Lower leg skin (tissue), 4 donors: Measurements from ENCODE around the gene JCAD. TPM values are rescaled to one million over a fixed set of nuclear protein-coding genes. Genes with fewer than 3 reads are reported as not detected.

Experiments used
- DNase-seq, 2 donors: peaks; one replicate each; pipeline ENCODE4 v3.0.0-alpha.2; 2019; ENCODE audit warnings: low spot score in 2 of 2
- H3K4me3 ChIP-seq: fragments of 200-600 bp; sonication (generic); 2 replicates; pipeline ENCODE4 v1.5.1; 2017; ENCODE audit warnings: mild to moderate bottlenecking, low read depth; ENCODE audit not compliant: poor library complexity, severe bottlenecking
- CTCF ChIP-seq, 3 donors: fragments of 450-650 bp; IDR thresholded peaks; one replicate each; pipeline ENCODE4 v1.5.1; 2016; ENCODE audit warnings: antibody characterized with exemption in 3 of 3, mild to moderate bottlenecking in 3 of 3, moderate library complexity in 2 of 3
- POLR2A ChIP-seq, 2 donors: fragments of 450-650 bp; IDR thresholded peaks; one replicate each; pipeline ENCODE4 v1.6.1; 2016 to 2017; ENCODE audit warnings: antibody characterized with exemption in 2 of 2, mild to moderate bottlenecking in 1 of 2, moderate library complexity in 1 of 2
- WGBS, 2 donors: methylation state at CpG; one replicate each; pipeline ENCODE4 v1.1.5; 2018; 5-methylcytosine and 5-hydroxymethylcytosine counted together
- intact Hi-C: fragments of 100-400 bp; cut with DNase I; formaldehyde crosslinking; loops from one replicate; pipeline ENCODE4 v1.15.0; 2023; ENCODE audit warnings: low total_unique reads
- total RNA-seq, 4 donors: library from RNA; depleted of rRNA; stranded (reverse); fragments of >200 nt; gene quantifications; one replicate each; pipeline ENCODE4 v1.1.0, GENCODE V29; 2016

The JCAD gene
- total RNA-seq, 4 donors from 2014 or later, result 3.8 to 14.7 (median 4.8) TPM

- WGBS, 2 donors, result 83 to 84% methylated on average over 6 of the region's 6 CpGs
- DNase-seq, result no peak
- no peak for TF ChIP-seq CTCF (IDR thresholded peaks at IDR 0.05)
- no peak for TF ChIP-seq POLR2A (IDR thresholded peaks at IDR 0.05)
- intact Hi-C loops, result no loop called here
- no peak overlapping the region for H3K4me3 ChIP-seq
Measured at GRCh38 chr10:30017556-30017955, 41.8 kb downstream of the JCAD start.

GRCh38 chr10:30014511-30014910, 44.9 kb downstream of the JCAD start:
- DNase-seq, result no peak
- intact Hi-C loops, result no loop called here
- no peak overlapping the region for H3K4me3 ChIP-seq
- 85% methylated on average over 8 of the region's 8 CpGs for WGBS, 2 donors
- TF ChIP-seq CTCF (IDR thresholded peaks at IDR 0.05) (no peak), POLR2A (IDR thresholded peaks at IDR 0.05) (no peak)

- no peak overlapping the region for H3K4me3 ChIP-seq
- intact Hi-C loops, result no loop called here
- TF ChIP-seq CTCF (IDR thresholded peaks at IDR 0.05) (no peak), POLR2A (IDR thresholded peaks at IDR 0.05) (no peak)
- WGBS, 2 donors, result 36 to 39% methylated on average over 5 of the region's 5 CpGs
- no peak for DNase-seq
Measured at GRCh38 chr10:30013757-30014156, 45.6 kb downstream of the JCAD start.

GRCh38 chr10:30011956-30012647, 47.3 kb downstream of the JCAD start:
- 68 to 72% methylated on average over 4 of the region's 4 CpGs for WGBS, 2 donors
- H3K4me3 ChIP-seq, result no peak overlapping the region
- intact Hi-C loops, result no loop called here
- no peak for TF ChIP-seq POLR2A (IDR thresholded peaks at IDR 0.05)
- TF ChIP-seq CTCF (IDR thresholded peaks at IDR 0.05), result no peak
- no peak for DNase-seq

- TF ChIP-seq CTCF (IDR thresholded peaks at IDR 0.05), result no peak
- no peak for TF ChIP-seq POLR2A (IDR thresholded peaks at IDR 0.05)
- no peak overlapping the region for H3K4me3 ChIP-seq
- DNase-seq, result no peak
- intact Hi-C loops, result no loop called here
- WGBS, 2 donors, result 82 to 88% methylated on average over 8 of the region's 8 CpGs
Measured at GRCh38 chr10:30011396-30011795, 48.0 kb downstream of the JCAD start.

- TF ChIP-seq POLR2A (IDR thresholded peaks at IDR 0.05), result no peak
- TF ChIP-seq CTCF (IDR thresholded peaks at IDR 0.05), result no peak
- intact Hi-C loops, result no loop called here
- DNase-seq, result no peak
- WGBS, 2 donors, result 79 to 88% methylated on average over 3 of the region's 3 CpGs
- no peak overlapping the region for H3K4me3 ChIP-seq
Measured at GRCh38 chr10:30007406-30007805, 52.0 kb downstream of the JCAD start.
